Measurements from ENCODE around the gene AGAP1. TPM values are rescaled to one million over a fixed set of nuclear protein-coding genes. Genes with fewer than 3 reads are reported as not detected.

The AGAP1 gene
- total RNA-seq, 1 donor from 2014 or later, result 10.5 TPM

DNA sequence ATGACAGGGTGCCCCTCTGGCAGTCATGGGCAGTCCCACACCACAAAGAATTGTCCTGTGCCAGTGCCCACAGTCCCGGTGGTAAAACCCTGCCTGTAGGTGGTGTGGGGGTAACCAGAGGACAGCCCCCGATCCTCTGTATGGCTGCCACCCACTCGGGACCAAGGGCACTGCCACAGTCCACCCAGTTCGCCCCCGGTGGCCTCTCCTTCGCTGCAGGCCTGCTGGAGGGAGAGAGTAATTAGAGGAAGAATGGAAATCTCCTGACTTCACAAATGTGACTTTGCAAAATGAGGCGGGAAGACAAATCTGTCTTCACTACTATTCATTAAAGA is 663.0 kb downstream of the AGAP1 start:
- no peak for ATAC-seq
- DNase-seq (ENCODE audit: low spot score), result no peak

DNA sequence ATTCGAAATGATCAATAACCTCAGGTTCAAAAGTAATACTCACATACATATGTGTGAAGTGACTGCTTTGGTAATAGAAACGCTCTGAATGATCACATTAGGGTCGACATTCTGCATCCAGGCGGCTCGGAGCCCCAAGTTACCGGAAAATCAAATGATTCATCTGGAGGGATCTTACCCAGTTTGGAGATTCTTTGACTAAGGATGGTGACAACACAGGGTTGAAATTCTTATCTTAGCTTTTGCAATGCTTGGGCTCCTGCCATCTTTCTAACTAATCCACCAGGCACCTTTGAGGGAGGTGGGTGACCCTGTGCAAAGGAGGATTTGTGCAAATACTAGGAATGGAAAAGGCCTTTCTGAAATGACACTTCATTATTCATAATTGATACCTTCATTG is 663.5 kb downstream of the AGAP1 start:
- DNase-seq (ENCODE audit: low spot score), result no peak
- ATAC-seq, result no peak

DNA sequence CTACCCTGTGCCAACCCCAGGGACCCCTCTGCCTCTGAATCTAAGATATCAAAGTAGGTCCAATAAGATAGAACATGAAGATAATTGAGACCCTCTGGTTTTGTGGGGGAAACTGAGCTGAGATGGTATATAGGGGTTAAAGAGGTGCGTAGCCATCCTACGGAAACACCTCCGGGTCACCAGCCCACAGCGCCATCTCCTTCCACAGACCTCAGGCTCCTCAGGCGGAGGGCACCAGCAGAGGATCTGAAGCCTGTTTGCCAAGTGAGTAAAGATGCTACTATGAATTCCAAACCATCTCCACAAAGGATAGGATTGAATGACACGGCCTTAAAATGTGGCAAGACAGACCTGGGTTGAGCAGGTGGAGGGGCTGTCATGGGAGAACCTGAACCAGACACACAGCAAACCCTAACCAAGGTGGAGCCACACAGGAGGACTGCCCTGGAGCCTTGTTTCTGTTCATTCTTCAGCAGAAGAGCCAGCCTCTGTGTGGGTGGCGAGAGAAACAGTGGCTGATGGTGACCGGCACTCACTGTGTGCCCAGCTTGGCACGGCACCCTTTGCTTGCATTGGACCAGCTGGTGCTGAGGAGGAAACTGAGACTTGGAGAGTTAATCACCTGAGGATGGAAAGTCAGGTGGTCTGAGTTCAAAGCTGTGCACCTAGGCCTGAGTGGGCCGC is 664.1 kb downstream of the AGAP1 start:
- ATAC-seq, result no peak
- no peak for DNase-seq (ENCODE audit: low spot score)

DNA sequence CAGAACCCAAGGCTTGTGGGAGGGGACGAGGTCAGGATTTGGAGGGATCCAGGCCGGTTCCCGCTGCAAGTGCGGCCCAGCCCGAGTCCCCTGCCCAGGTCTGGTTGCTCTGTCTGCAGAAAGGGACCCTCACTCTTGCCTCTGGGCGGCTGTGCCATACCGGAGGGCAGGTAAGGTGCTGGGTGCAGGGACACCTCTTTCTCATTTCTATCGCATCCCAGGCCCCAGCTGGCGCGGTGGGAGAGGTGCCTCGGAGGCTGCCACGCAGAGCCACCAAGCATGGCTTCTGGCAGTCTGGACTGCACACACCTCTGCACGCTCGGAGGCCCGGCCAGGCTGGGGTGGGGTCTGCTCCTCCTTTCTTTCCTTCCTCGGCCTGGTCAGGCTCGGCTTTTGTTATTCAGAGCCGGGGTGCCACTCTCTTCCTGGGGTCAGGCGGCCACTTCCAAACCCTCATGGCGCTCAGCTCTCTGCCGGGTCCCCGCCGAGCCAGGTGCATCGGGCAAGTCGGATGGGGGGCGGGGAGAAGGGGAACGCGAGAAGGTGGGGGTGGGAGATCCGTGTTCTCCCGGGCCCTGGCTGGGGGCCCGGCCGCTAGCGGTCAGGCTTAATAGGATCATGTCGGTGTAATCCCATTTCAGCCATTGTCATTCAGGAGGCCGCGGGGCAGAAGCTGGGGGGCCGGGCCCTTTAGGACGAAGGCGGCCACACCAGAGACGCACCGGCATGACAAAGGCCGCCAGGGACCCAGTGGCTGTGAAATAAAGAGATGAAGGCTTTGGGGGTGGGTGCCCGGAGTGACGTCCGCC is 665.3 kb downstream of the AGAP1 start:
- DNase-seq (ENCODE audit: low spot score) (no peak), ATAC-seq (no peak)

DNA sequence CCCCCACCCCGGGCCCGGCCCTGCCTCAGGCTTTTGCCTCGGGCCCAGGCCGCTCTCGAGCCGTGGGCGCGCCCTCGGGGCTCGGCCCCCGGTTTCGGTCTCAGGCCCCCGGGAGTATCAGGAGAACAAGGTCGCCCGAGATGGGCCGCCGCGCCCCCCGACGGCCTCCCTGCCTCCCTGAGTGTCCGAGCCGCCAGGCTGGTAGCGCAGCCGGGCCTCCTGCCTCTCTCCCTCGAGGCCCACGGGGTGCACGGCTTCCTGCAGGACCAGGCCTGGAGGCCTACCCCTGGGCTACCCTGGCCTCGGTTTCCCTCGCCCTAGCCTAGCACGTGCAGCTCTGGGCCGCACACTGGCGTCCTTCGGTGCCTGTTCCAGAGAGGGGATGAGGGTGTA is 665.9 kb downstream of the AGAP1 start:
- no peak for DNase-seq (ENCODE audit: low spot score)
- no peak for ATAC-seq

DNA sequence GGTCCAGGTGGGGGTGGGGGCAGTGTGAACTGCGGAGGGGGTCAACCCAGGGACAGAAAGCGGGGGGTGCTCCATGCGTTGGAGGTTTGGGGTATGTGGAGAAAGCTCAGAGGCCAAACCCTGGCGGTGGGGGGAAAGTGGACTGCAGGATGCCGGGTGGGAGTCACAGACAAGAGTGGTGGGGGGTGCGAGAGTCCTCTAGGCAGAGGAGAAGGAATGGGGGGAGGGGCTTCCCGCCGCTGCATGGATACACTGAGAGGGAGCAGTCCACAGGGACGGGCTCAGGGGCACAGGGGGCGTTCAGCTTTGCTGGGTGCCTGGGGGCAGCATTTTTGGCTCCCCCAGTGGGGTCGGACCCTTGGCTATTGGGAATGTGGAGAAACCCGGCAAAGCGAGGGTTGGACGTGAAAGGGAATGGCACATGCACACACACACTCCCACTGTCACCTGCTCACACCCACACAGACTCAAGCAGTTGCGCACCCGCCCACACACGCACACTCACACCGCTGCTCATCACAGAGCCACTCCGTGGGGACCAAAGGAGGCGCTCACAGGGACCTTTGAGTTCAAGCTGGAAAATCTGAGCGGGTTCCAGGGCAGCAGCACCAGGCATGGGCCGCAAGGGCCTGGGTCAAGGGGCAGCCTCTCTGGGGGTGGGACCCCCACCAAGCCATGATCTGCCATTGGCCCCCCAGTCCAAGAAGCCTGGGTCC is 666.7 kb downstream of the AGAP1 start:
- DNase-seq (ENCODE audit: low spot score), result no peak
- no peak for ATAC-seq

DNA sequence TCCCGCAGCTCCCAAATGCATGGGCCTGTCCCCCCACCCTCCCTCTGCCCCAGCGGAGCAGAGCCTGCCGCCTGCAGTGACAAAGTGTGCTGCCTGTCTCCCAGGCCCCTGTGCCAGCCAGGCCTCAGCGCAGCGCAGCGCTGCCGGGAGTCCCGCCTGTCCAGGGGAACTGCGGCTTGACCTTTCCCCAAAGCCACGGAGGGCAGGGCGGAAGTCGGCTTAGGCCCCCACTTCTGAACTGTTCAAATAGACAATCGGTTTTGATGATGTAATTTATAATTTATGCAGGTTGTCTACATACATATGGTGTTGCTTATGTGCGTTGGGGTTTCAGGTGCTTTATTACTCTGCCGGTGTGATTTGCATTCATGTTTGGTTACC is 667.2 kb downstream of the AGAP1 start:
- no peak for ATAC-seq
- DNase-seq (ENCODE audit: low spot score), result no peak

DNA sequence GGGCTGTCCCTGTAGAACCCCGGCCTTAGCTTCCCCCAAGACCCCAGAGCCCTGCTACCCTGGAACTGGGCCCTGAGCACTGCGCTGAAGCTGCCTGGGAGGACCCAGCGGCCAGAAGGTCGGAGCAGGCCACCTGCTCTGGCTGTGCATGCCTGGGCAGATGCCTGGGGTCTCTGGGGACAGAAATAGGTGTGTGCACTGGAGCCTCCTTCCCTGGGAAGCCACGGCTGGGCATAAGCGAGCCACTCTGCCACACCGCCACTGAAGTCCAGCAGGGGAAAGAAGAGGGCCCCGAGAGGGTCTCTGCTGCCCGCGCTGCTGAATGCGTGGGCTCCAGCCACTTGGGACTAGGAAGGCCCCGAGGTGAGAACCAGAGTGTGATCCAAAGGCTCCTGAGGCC is 667.7 kb downstream of the AGAP1 start:
- ATAC-seq, result no peak
- no peak for DNase-seq (ENCODE audit: low spot score)

DNA sequence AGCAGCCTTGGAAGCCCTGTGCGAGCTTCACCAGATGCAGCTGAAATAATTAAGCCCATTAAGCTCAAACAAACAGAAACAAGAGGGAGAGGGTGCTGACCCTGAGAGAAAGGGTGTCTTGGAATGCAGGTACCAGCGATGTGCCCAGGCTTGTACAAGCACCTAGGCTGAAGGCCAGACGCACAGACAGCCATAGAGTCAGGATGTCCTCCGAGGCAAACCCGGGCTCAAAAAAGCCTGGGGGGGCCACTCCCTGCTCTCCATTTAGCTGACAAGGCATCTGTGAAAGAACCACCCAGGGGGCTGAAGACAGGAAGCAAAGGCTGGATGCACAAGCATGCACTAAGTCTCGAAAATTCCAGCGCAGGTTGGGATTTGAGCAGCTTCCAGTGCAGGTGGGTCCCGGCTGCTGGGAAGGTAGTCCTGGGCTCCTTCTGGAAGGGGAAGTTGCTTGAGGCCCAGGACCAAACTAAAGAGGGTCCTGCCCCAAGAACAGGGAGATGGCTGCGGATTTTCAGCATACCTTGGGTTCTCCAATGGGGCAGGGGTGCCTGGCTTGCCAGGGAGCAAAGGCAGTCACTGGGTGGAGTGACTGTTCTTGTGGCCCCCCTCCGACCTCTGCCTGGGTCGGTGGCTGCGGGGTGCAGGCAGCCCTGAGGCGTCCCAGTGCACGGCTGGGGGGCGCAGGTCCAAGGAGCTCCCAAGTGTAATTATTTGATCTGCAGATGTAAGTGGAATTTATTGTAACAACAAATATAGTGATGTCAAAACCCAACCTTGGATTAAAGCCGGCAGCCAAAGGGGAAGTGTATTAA is 668.4 kb downstream of the AGAP1 start:
- DNase-seq (ENCODE audit: low spot score), result no peak
- no peak for ATAC-seq

GRCh38 chr2:236162882-236163470 is 669.1 kb downstream of the AGAP1 start:
- ATAC-seq (no peak), DNase-seq (ENCODE audit: low spot score) (no peak)

- no peak for ATAC-seq
- DNase-seq (ENCODE audit: low spot score), result no peak
Observed at GRCh38 chr2:236163471-236164200, 669.8 kb downstream of the AGAP1 start.

- ATAC-seq, result no peak
- DNase-seq (ENCODE audit: low spot score), result no peak
Observed at GRCh38 chr2:236164201-236164924, 670.5 kb downstream of the AGAP1 start.

- ATAC-seq (no peak), DNase-seq (ENCODE audit: low spot score) (no peak)
Observed at GRCh38 chr2:236164925-236165841, 671.3 kb downstream of the AGAP1 start.

- DNase-seq (ENCODE audit: low spot score) (no peak), ATAC-seq (no peak)
Observed at GRCh38 chr2:236165842-236166795, 672.3 kb downstream of the AGAP1 start.

- DNase-seq (ENCODE audit: low spot score) (no peak), ATAC-seq (no peak)
Observed at GRCh38 chr2:236166796-236167296, 673.0 kb downstream of the AGAP1 start.

DNA sequence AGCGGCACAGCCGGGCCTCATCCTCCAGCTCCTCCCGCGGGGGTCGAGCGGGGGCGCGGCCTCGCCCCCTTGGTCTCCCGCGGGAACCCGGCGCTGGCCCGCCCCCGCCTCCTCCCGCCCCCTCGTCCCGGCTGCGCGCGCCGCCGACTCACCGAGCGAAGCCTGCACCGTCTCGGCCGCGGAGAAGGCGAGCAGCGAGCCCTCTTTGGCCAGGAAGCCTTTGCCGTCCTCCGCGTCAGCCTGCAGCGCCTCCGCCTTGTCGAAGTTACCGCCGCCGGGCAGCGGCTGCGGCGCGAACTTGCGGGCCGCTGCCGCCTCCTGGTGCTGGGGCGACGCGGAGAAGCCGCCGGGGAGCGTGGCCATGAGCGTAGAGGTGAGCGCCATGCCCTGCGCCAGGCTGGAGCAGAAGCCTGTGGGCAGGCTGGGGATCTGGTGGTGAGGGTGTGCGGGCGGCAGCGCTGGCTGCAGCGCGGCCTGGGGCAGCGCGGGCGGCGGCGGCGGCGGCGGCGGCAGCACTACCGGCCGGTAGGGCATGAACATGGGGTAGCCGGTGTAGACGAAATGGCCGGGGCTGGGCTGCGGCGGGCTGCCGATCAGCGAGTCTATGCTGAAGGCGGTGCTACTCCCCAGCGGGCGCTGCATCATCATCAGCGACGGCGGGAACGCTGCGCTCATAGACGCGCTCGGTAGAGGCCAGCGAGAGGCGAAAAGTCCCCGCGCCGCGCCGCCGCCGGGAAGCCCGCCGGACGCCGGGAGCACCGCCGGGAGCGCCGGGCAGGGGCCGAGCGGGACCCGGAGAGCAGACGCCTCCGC is 673.7 kb downstream of the AGAP1 start:
- DNase-seq (ENCODE audit: low spot score) (no peak), ATAC-seq (peak; percentile 67)

Data from left lobe of liver (tissue), 2 donors.